HG03066 (cell line): ENCODE data around the gene LCN12.

Experiments
- ATAC-seq: cut with Tn5 transposase; IDR thresholded peaks from one replicate; pipeline ENCODE4 v1.9.1; 2021; ENCODE audit warnings: low read depth; ENCODE audit not compliant: unreplicated experiment

The LCN12 gene

GRCh38 chr9:136926154-136926704 lies 25.8 kb upstream of the LCN12 start:
- no peak for ATAC-seq

DNA sequence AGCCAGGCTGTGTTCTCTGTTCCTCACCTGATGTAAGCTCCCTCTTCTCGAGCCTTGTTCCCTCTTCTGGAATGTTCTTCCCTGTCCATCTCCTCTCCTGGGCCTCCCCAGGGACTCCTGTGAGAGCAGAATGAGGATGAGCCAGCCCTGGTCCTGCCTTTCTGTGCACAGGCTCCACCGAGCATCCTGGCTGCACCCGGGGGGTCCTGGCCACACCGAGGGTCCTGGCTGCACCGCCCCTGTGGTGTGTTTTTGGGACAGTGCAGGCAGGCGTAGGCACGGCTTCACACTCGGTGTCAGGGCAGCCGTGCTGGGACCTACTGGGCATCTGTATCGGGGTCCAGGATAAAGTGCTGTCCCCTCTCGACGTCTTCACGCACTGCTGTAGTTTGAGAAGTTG lies 25.3 kb upstream of the LCN12 start:
- ATAC-seq: no peak

DNA sequence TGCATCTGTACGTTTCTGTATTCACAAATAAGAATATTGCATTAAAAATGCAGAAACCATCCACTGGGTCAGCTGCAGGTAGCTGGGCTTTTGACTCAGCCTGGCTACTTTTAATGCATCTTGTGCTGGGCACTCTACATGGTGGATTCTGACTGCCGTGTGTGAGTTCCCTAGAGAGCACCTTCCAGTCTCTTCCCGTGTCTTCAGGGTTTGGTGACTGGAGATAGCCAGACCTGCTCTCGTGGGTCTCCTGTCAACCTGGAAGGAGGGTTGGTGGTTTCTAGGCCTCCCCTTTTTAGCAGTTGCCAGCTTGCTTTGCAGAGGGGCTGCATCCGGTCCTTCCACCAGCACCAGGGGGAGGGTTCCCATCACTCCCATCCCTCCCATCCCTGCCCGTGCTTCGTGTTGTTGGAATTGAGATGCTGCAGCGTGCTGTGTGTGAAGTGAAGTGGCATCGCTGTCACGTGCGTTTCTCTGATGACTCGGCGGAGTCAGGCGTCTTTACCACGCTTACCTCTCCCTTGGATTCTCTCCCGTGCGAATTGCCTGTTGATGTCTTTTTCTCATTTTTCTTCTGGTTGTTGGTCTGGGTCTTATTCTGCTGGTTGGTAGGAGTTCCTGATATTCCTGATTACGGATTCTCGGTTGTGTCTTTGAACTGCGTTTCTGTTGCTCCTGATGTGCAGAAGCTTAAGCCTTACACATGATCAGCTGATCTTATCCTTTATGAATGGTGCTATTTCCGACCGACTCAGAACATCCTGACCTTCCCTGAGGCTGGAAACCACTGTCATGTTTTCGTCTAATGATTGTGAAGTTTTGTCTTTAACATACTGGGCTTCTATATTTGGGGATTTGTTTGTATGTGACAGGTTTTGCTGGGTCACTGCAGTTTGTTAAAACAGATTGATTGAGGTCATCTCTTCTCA lies 24.5 kb upstream of the LCN12 start:
- ATAC-seq: no peak

GRCh38 chr9:136928591-136928990 lies 23.5 kb upstream of the LCN12 start:
- no peak for ATAC-seq

GRCh38 chr9:136930014-136930413 lies 22.1 kb upstream of the LCN12 start:
- no peak for ATAC-seq

DNA sequence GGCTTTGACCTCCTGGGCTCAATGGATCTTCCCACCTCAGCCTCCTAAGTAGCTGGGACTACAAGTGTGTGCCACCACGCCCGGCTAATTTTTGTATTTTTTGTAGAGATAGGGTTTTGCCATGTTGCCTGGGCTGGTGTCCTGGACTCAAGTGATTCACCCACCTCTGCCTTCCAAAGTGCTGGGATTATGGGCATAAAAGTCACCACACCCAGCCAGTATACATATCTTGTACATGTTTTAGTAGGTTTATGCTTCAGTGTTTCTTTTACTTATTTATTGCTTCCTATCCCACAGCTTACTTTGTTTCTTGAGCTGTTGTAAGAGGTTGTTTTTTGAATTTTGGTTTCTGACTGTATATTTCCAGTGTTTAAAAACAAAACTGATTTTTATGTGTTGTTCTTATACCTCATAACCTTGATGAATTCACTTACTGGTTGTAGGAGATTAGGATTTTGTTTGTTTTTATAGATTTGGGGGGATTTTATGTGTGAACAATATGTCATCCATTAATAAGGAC lies 20.4 kb upstream of the LCN12 start:
- no peak for ATAC-seq

GRCh38 chr9:136934277-136934676 lies 17.8 kb upstream of the LCN12 start:
- no peak for ATAC-seq

GRCh38 chr9:136935651-136936050 lies 16.4 kb upstream of the LCN12 start:
- ATAC-seq: no peak

- no peak for ATAC-seq
Measured at GRCh38 chr9:136936645-136937170, 15.4 kb upstream of the LCN12 start.

- no peak for ATAC-seq
Measured at GRCh38 chr9:136937186-136938001, 14.7 kb upstream of the LCN12 start.

DNA sequence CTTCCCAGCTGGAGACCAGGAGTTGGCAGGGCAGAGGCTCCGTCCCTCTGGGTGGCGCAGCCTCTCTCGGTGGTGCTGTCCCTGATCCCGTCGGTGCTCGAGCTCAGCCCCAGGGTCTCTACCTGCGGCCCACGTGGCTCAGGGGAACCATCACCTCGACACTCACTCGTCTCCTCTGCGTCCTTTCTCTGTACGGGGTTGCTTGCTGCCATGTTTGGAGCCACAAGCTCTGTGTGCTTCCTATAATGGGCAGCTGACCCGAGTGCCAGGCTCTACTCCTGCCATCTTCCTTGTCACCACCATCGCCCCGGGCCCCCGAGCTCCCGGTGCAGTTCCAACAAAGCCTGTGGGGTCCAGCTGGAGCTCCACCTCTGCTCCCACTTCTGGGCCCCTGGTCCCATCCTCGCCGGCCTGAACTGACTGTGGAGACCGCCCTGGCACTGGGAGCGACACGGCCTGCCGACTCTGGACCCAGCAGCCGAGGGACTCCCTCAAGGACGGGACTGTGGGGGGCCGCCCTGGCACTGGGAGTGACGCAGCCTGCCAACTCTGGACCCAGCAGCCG lies 12.6 kb upstream of the LCN12 start:
- ATAC-seq: no peak

GRCh38 chr9:136939996-136940525 lies 12.0 kb upstream of the LCN12 start:
- no peak for ATAC-seq

GRCh38 chr9:136940526-136941230 lies 11.4 kb upstream of the LCN12 start:
- no peak for ATAC-seq

GRCh38 chr9:136941231-136942111 lies 10.6 kb upstream of the LCN12 start:
- ATAC-seq: no peak

- ATAC-seq: no peak
Measured at GRCh38 chr9:136942112-136942880, 9.8 kb upstream of the LCN12 start.

DNA sequence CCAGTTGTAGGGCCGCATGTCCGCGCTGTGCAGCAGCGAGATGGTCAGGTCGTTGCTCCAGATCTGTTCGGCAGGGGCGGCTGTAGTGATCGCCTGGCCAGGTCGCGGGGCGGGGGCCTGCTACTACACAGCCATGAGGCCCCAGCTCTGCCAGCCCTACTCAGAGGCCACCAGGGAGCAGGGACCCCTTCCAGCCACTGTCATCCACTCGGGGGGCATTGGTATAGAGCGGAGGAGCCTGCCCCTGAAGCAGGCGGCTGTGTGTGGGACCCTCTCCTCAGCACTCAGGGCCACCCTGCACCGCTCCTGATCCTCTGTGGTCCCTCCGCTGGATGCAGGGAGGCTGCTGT lies 9.2 kb upstream of the LCN12 start:
- no peak for ATAC-seq

DNA sequence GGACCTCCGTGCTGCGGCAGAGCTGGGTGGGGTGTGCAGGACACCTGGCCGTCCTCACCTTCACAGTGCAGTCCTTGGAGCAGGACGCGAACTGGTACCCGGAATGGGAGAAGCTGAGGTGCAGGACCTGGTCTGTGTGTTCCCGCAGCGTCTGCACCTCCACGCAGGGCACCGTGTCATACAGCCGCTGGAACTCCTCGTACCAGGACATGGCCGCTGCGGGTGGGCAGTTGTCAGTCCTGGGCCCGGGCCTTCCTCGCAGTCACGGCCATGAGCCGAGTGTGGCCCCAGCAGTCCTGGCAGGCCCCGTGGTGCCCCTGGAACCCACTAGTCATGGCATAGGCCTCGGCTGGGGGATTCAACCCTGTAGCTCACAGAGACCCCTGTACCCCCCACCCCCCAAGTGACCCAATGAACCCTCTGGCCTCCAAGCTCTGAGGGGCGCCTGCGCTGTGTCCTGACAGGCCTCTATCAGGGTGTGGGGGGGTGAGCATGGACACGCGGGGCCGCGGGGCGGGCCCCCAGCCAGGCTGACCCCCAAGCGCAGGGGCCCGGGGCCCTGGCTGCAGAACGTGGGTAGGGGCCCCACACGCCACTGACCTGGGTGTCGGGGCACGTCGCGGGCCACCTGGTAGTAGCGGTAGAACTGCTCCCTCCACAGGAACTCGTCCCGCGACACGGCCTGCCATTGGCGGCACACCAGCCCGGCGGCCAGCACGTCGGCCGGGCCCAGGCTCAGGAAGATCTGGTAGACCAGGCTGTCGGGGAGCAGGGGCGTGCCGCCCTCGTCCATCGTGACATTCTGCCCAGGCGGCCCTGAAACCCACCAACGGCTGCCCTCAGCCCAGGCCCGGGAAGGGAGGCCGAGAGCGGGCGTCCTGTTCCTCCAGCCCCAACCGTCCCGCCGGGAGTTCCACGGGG lies 8.5 kb upstream of the LCN12 start:
- no peak for ATAC-seq
